AG04450 (cell line): ENCODE data around the gene GNAS. TPM values are rescaled to one million over a fixed set of nuclear protein-coding genes. Genes with fewer than 3 reads are reported as not detected.

ENCODE experiments used
- CTCF ChIA-PET: fragments of 300-600, 350-600 bp; formaldehyde crosslinking; extraction: SDS; loops from one replicate; lab custom pipeline; 2022; ENCODE audit warnings: antibody characterized with exemption, inconsistent platforms; lab: Charles Lee
- POLR2A ChIA-PET: fragments of 350-600 bp; formaldehyde crosslinking; extraction: SDS; loops from one replicate; lab custom pipeline; 2021; ENCODE audit warnings: antibody characterized with exemption, inconsistent platforms; lab: Yijun Ruan, JAX
- DNase-seq: peaks from one replicate; pipeline ENCODE4 v3.0.0-alpha.2; 2011; ENCODE audit warnings: low read depth, low spot score
- H3K27ac ChIP-seq: one replicate; pipeline ENCODE4 v1.5.1; 2012; ENCODE audit warnings: low read depth, low read length, control low read depth
- H3K27me3 ChIP-seq: one replicate; pipeline ENCODE4 v1.6.0; 2012; ENCODE audit warnings: low read length; ENCODE audit not compliant: control insufficient read depth, insufficient read depth
- H3K4me3 ChIP-seq: 2 replicates; pipeline ENCODE4 v1.5.1; 2011; ENCODE audit warnings: mild to moderate bottlenecking, low read depth, low read length, control low read depth
- H3K9me3 ChIP-seq: 2 replicates; pipeline ENCODE4 v1.5.1; 2012; ENCODE audit warnings: low read length; ENCODE audit not compliant: control insufficient read depth, insufficient read depth
- polyA plus RNA-seq: library from polyadenylated mRNA; depleted of rRNA; stranded (reverse); fragments of >200 nt; gene quantifications from 2 replicates; pipeline ENCODE4 v1.2.3, GENCODE V29; 2011
- TF ChIP-seq, protein P1 (sequence below): IDR thresholded peaks from 2 replicates; pipeline ENCODE4 v1.5.1; 2011; ENCODE audit warnings: low read depth, low read length, control low read depth, inconsistent platforms

GNAS gene
- polyA plus RNA-seq, 1 experiment, result 765 TPM

GRCh38 chr20:58891718-58892140 is 39.2 kb downstream of the GNAS start:
- Histone ChIP-seq H3K9me3 (peaks cover 3% of the 10 kb centered on the region; the same call in 1 of the 2 replicates), H3K27me3 (no peaks in the 10 kb centered on the region), H3K4me3 (peak overlapping the region; percentile 76), H3K27ac (peak overlapping the region; percentile 87)
- CTCF ChIA-PET, result no interaction called here
- DNase-seq, result no peak
- TF ChIP-seq, protein P1, sequence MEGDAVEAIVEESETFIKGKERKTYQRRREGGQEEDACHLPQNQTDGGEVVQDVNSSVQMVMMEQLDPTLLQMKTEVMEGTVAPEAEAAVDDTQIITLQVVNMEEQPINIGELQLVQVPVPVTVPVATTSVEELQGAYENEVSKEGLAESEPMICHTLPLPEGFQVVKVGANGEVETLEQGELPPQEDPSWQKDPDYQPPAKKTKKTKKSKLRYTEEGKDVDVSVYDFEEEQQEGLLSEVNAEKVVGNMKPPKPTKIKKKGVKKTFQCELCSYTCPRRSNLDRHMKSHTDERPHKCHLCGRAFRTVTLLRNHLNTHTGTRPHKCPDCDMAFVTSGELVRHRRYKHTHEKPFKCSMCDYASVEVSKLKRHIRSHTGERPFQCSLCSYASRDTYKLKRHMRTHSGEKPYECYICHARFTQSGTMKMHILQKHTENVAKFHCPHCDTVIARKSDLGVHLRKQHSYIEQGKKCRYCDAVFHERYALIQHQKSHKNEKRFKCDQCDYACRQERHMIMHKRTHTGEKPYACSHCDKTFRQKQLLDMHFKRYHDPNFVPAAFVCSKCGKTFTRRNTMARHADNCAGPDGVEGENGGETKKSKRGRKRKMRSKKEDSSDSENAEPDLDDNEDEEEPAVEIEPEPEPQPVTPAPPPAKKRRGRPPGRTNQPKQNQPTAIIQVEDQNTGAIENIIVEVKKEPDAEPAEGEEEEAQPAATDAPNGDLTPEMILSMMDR, result no peak
- POLR2A ChIA-PET, result interaction anchor here (0.8 to 1.1 kb wide), 3 partner anchors 16 to 151 kb away, joined by 4 read pairs; partner anchors contain the start of genes ATP5F1E and PRELID3B

GRCh38 chr20:58892141-58892931 is 39.8 kb downstream of the GNAS start:
- ChIA-PET CTCF (no interaction called here), POLR2A (interaction anchor here (0.8 kb wide), 1 partner anchor 15 kb away, joined by 4 read pairs; no protein-coding TSS in a partner anchor)
- Histone ChIP-seq H3K27me3 (no peaks in the 10 kb centered on the region), H3K4me3 (peak overlapping the region; percentile 76), H3K9me3 (peaks cover 3% of the 10 kb centered on the region; the same call in 1 of the 2 replicates), H3K27ac (peak overlapping the region; percentile 87)
- DNase-seq, result no peak
- TF ChIP-seq, protein P1, result no peak

DNA sequence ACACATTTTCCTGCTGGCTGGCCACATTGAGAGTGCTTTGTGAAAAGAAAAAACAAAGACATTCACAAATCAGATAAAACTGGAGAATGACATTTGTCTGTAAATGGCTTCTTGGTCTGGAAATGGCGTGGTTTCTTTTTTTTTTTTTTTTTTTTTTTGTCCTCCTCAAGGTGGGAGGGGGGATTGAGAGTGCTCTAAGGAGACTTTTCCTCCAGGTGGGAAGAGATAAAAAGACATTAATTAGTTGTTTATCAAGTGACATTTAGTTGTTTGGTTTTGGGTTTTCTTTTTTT is 40.4 kb downstream of the GNAS start:
- Histone ChIP-seq H3K9me3 (peaks cover 3% of the 10 kb centered on the region; the same call in 1 of the 2 replicates), H3K27me3 (no peaks in the 10 kb centered on the region), H3K4me3 (peak overlapping the region; percentile 76), H3K27ac (no peak overlapping the region)
- TF ChIP-seq, protein P1, result no peak
- ChIA-PET POLR2A (no interaction called here), CTCF (interaction anchor here (0.7 kb wide), 1 partner anchor 23 kb away, joined by 3 read pairs; no protein-coding TSS in a partner anchor)
- no peak for DNase-seq

DNA sequence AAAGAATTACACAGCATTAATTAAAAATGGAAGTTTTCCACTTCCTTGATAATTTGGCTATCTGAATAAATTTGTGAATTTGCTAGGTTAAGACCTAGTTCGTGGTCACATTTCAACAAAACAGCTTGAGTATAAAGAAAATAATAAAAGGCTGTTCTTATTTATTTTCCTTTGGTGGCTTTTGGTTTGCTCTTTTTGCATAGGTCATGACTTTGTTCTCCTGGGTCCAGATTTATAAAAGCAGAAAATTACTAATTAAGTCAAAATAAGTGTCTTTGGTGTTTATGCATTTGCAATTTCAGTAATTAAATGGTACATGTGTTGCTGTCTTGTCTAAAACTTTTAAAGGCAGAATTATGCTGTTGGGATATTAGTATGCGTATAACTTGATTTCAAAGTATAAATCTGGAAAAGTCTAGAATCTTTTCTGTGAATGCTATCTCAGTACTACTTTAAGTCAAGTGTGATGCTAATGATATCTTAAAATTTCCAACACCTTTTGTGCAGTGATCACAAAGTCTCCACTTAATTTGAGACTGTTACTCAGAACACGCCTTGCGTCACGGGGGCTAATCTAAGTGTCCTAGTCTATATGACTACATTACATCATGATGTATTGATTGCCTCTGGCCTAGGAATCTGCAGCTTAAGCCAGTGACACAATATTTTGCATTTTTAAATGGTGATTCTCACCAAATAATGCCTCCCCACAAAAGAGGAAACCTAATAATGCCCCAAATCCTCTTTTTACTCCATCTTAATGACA is 41.0 kb downstream of the GNAS start:
- POLR2A ChIA-PET, result no interaction called here
- CTCF ChIA-PET, result interaction anchor here (0.7 kb wide), 1 partner anchor 24 kb away, joined by 3 read pairs; no protein-coding TSS in a partner anchor
- DNase-seq, result no peak
- Histone ChIP-seq H3K27me3 (no peaks in the 10 kb centered on the region), H3K27ac (no peak overlapping the region), H3K4me3 (peak overlapping the region; percentile 76), H3K9me3 (peaks cover 1% of the 10 kb centered on the region; the same call in 1 of the 2 replicates)
- TF ChIP-seq, protein P1, result no peak
